HFFc6 (cell line): ENCODE measurements around the gene MRPL36. TPM values are rescaled to one million over a fixed set of nuclear protein-coding genes. Genes with fewer than 3 reads are reported as not detected.

Experiments used
- DNase-seq: peaks from one replicate; pipeline ENCODE4 v3.0.0-alpha.2; 2018
- H3K27ac Mint-ChIP-seq: 2 replicates; pipeline ENCODE4 v1.8.0; 2020; ENCODE audit warnings: mild to moderate bottlenecking, mixed read lengths
- H3K27me3 Mint-ChIP-seq: 2 replicates; pipeline ENCODE4 v1.8.0; 2021; ENCODE audit warnings: mild to moderate bottlenecking, moderate library complexity, mixed read lengths; ENCODE audit not compliant: insufficient read depth
- H3K36me3 Mint-ChIP-seq: 2 replicates; pipeline ENCODE4 v1.8.0; 2021; ENCODE audit warnings: low read depth, mixed read lengths
- H3K4me1 Mint-ChIP-seq: 2 replicates; pipeline ENCODE4 v1.8.0; 2020; ENCODE audit warnings: low read depth, mixed read lengths
- H3K4me3 Mint-ChIP-seq: 2 replicates; pipeline ENCODE4 v1.8.0; 2020; ENCODE audit warnings: mild to moderate bottlenecking, moderate library complexity, mixed read lengths
- H3K9me3 Mint-ChIP-seq: 2 replicates; pipeline ENCODE4 v1.8.0; 2020; ENCODE audit warnings: mild to moderate bottlenecking, mixed read lengths
- CTCF ChIP-seq: fragments of 200-600 bp; sonication (generic); IDR thresholded peaks from 2 replicates; pipeline ENCODE4 v1.5.0; 2021; ENCODE audit warnings: antibody characterized with exemption, mild to moderate bottlenecking
- total RNA-seq, 6 experiments: library from RNA; stranded (reverse); fragmentation: NEBNext Ultra II Directional; extraction: Animal tissue kit (Norgen Biotek cat#: 25700); gene quantifications; 2 replicates in 1 of 6; 3 replicates in 5 of 6; pipeline ENCODE4 v1.2.3, GENCODE V29; 2021

Gene MRPL36
- total RNA-seq, 6 experiments from 2014 or later, result 67.8 to 87.1 (median 74.9) TPM

GRCh38 chr5:1764606-1764960, 35.1 kb downstream of the MRPL36 start:
- no peak for DNase-seq
- Mint-ChIP-seq H3K27me3 (peaks cover 10% of the 10 kb centered on the region), H3K9me3 (no peaks in the 10 kb centered on the region), H3K36me3 (no peaks in the 10 kb centered on the region), H3K4me1 (peaks cover 16% of the 10 kb centered on the region), H3K4me3 (peak overlapping the region; percentile 65; the same call in 1 of the 2 replicates), H3K27ac (no peak overlapping the region)
- TF ChIP-seq CTCF, result no peak

GRCh38 chr5:1763960-1764605, 35.6 kb downstream of the MRPL36 start:
- DNase-seq, result no peak
- Mint-ChIP-seq H3K27me3 (peaks cover 10% of the 10 kb centered on the region), H3K27ac (no peak overlapping the region), H3K9me3 (no peaks in the 10 kb centered on the region), H3K4me3 (peak overlapping the region; percentile 65), H3K4me1 (peaks cover 16% of the 10 kb centered on the region), H3K36me3 (no peaks in the 10 kb centered on the region)
- TF ChIP-seq CTCF, result peak; percentile 41

- TF ChIP-seq CTCF, result peak; percentile 85
- no peak overlapping the region for H3K27ac Mint-ChIP-seq
Observed at GRCh38 chr5:1763548-1763911, 36.1 kb downstream of the MRPL36 start.

GRCh38 chr5:1762883-1763547, 36.6 kb downstream of the MRPL36 start:
- H3K27me3 Mint-ChIP-seq, result peaks cover 15% of the 10 kb centered on the region
- H3K4me3 Mint-ChIP-seq, result no peak overlapping the region
- peaks cover 4% of the 10 kb centered on the region; the same call in 1 of the 2 replicates for H3K36me3 Mint-ChIP-seq
- no peak for TF ChIP-seq CTCF
- H3K27ac Mint-ChIP-seq, result no peak overlapping the region
- peaks cover 16% of the 10 kb centered on the region for H3K4me1 Mint-ChIP-seq
- H3K9me3 Mint-ChIP-seq, result peaks cover 7% of the 10 kb centered on the region; the same call in 1 of the 2 replicates
- no peak for DNase-seq

More at GRCh38 chr5:1763548-1763911, 36.1 kb downstream of the MRPL36 start:
- Mint-ChIP-seq H3K27me3 (peaks cover 14% of the 10 kb centered on the region), H3K4me1 (peaks cover 16% of the 10 kb centered on the region), H3K36me3 (no peaks in the 10 kb centered on the region), H3K4me3 (peak overlapping the region; percentile 65), H3K9me3 (peaks cover 2% of the 10 kb centered on the region; the same call in 1 of the 2 replicates)
- DNase-seq, result peak; percentile 67

GRCh38 chr5:1762121-1762882, 37.3 kb downstream of the MRPL36 start:
- no peak for TF ChIP-seq CTCF
- Mint-ChIP-seq H3K9me3 (peaks cover 7% of the 10 kb centered on the region; the same call in 1 of the 2 replicates), H3K4me3 (no peak overlapping the region), H3K4me1 (peaks cover 16% of the 10 kb centered on the region), H3K27me3 (peaks cover 15% of the 10 kb centered on the region), H3K27ac (no peak overlapping the region), H3K36me3 (peaks cover 4% of the 10 kb centered on the region; the same call in 1 of the 2 replicates)
- no peak for DNase-seq
